CD4-positive, alpha-beta T cell treated with Interleukin-4 for 1 hour (primary cell): ENCODE measurements around the gene CRYZ.

Experiments
- DNase-seq, 2 donors: peaks; one replicate each; pipeline ENCODE4 v3.0.0-alpha.2; 2020 to 2022

CRYZ gene

GRCh38 chr1:74729741-74730478 is 2.9 kb downstream of the CRYZ start:
- DNase-seq, result no peak

GRCh38 chr1:74728736-74729135 is 4.1 kb downstream of the CRYZ start:
- no peak for DNase-seq

GRCh38 chr1:74726063-74726462 is 6.8 kb downstream of the CRYZ start:
- DNase-seq, result no peak

GRCh38 chr1:74717626-74718025 is 15.2 kb downstream of the CRYZ start:
- no peak for DNase-seq

- DNase-seq, result no peak
Measured at GRCh38 chr1:74716822-74717221, 16.0 kb downstream of the CRYZ start.

GRCh38 chr1:74715806-74716205 is 17.0 kb downstream of the CRYZ start:
- no peak for DNase-seq

- DNase-seq, result no peak
Measured at GRCh38 chr1:74715236-74715502, 17.7 kb downstream of the CRYZ start.

- DNase-seq, result no peak
Measured at GRCh38 chr1:74714429-74715235, 18.2 kb downstream of the CRYZ start.

- no peak for DNase-seq
Measured at GRCh38 chr1:74713849-74714248, 19.0 kb downstream of the CRYZ start.

- DNase-seq, result no peak
Measured at GRCh38 chr1:74712881-74713280, 20.0 kb downstream of the CRYZ start.

- DNase-seq, result no peak
Measured at GRCh38 chr1:74703386-74704182, 29.3 kb downstream of the CRYZ start.

GRCh38 chr1:74699331-74699730 is 33.5 kb downstream of the CRYZ start:
- no peak for DNase-seq

- no peak for DNase-seq
Measured at GRCh38 chr1:74697832-74698231, 35.0 kb downstream of the CRYZ start.

- DNase-seq, result no peak
Measured at GRCh38 chr1:74693473-74693872, 39.4 kb downstream of the CRYZ start.

GRCh38 chr1:74690909-74691308 is 41.9 kb downstream of the CRYZ start:
- no peak for DNase-seq

- DNase-seq, result no peak
Measured at GRCh38 chr1:74690364-74690696, 42.5 kb downstream of the CRYZ start.

GRCh38 chr1:74689621-74690363 is 43.1 kb downstream of the CRYZ start:
- DNase-seq, result peak; percentile 21 to 56

- DNase-seq, result no peak
Measured at GRCh38 chr1:74686928-74687327, 45.9 kb downstream of the CRYZ start.

GRCh38 chr1:74684301-74684700 is 48.5 kb downstream of the CRYZ start:
- DNase-seq, result no peak

- no peak for DNase-seq
Measured at GRCh38 chr1:74683656-74684055, 49.2 kb downstream of the CRYZ start.

GRCh38 chr1:74681851-74682250 is 51.0 kb downstream of the CRYZ start:
- no peak for DNase-seq

- no peak for DNase-seq
Measured at GRCh38 chr1:74681449-74681848, 51.4 kb downstream of the CRYZ start.

- no peak for DNase-seq
Measured at GRCh38 chr1:74681001-74681400, 51.8 kb downstream of the CRYZ start.
